GM18526 (cell line): ENCODE data around the gene NEURL2.

Source experiments
- POLR2A ChIP-seq: IDR thresholded peaks from 3 replicates; pipeline ENCODE4 v1.6.1; 2011; ENCODE audit not compliant: insufficient read length; ENCODE audit errors: extremely low read depth

Gene NEURL2

GRCh38 chr20:45872626-45873025 is 18.4 kb downstream of the NEURL2 start:
- no peak for TF ChIP-seq POLR2A

GRCh38 chr20:45867819-45868176 is 23.2 kb downstream of the NEURL2 start:
- TF ChIP-seq POLR2A: no peak

- TF ChIP-seq POLR2A: no peak
Observed at GRCh38 chr20:45867136-45867818, 23.7 kb downstream of the NEURL2 start.

- TF ChIP-seq POLR2A: no peak
Observed at GRCh38 chr20:45866454-45866853, 24.6 kb downstream of the NEURL2 start.

GRCh38 chr20:45863543-45864470 is 27.2 kb downstream of the NEURL2 start:
- no peak for TF ChIP-seq POLR2A

- no peak for TF ChIP-seq POLR2A
Observed at GRCh38 chr20:45861221-45862075, 29.6 kb downstream of the NEURL2 start.

- TF ChIP-seq POLR2A: no peak
Observed at GRCh38 chr20:45860560-45861220, 30.3 kb downstream of the NEURL2 start.

- no peak for TF ChIP-seq POLR2A
Observed at GRCh38 chr20:45859916-45860315, 31.1 kb downstream of the NEURL2 start.

GRCh38 chr20:45857882-45858216 is 33.2 kb downstream of the NEURL2 start:
- TF ChIP-seq POLR2A: peak; percentile 1

GRCh38 chr20:45857114-45857881 is 33.7 kb downstream of the NEURL2 start, which contains the start of the genes ACOT8 and ZSWIM3:
TSS of gene ACOT8 (minus strand) at chr20:45857392. CDS start at chr20:45857315, 77 bp downstream.
TSS of gene ZSWIM3 (plus strand) at chr20:45857614. CDS start at chr20:45857826, 212 bp downstream.
- peak; percentile 86 for TF ChIP-seq POLR2A

- TF ChIP-seq POLR2A: no peak
Observed at GRCh38 chr20:45853484-45853883, 37.5 kb downstream of the NEURL2 start.

- no peak for TF ChIP-seq POLR2A
Observed at GRCh38 chr20:45852326-45852725, 38.7 kb downstream of the NEURL2 start.

GRCh38 chr20:45851501-45851900 is 39.5 kb downstream of the NEURL2 start:
- no peak for TF ChIP-seq POLR2A

GRCh38 chr20:45850926-45851325 is 40.1 kb downstream of the NEURL2 start:
- no peak for TF ChIP-seq POLR2A
